Mononuclear cell (primary cell): ENCODE results near the gene POLN. TPM values are rescaled to one million over a fixed set of nuclear protein-coding genes. Genes with fewer than 3 reads are reported as not detected.
"Not testable (repeated sequence)": the region's sequence is repeated elsewhere in the genome, so short reads cannot be mapped to it uniquely, and the experiment has no call there.

Experiments
- H3K27me3 ChIP-seq: 2 replicates; pipeline ENCODE4 v1.6.0; 2011; ENCODE audit warnings: low read length, control low read depth; ENCODE audit not compliant: insufficient read depth
- H3K4me1 ChIP-seq: 2 replicates; pipeline ENCODE4 v1.5.1; 2011; ENCODE audit warnings: mild to moderate bottlenecking, low read length, control low read depth; ENCODE audit not compliant: insufficient read depth
- H3K4me3 ChIP-seq: 2 replicates; pipeline ENCODE4 v1.5.1; 2011; ENCODE audit warnings: mild to moderate bottlenecking, low read length, moderate library complexity
- H3K9me3 ChIP-seq: 2 replicates; pipeline ENCODE4 v1.5.1; 2011; ENCODE audit warnings: low read depth, mild to moderate bottlenecking, control low read depth, low read length
- total RNA-seq: library from RNA; depleted of rRNA; stranded (reverse); fragments of >200 nt; gene quantifications from one replicate; pipeline ENCODE4 v1.2.3, GENCODE V29; 2012

Gene POLN
- total RNA-seq, 1 donor, result 1.4 TPM

GRCh38 chr4:2281575-2282343 is 39.8 kb upstream of the POLN start:
- H3K27me3 ChIP-seq, result no peaks in the 10 kb centered on the region
- H3K4me3 ChIP-seq, result no peak overlapping the region
- no peaks in the 10 kb centered on the region for H3K9me3 ChIP-seq
- H3K4me1 ChIP-seq, result peaks cover 22% of the 10 kb centered on the region

DNA sequence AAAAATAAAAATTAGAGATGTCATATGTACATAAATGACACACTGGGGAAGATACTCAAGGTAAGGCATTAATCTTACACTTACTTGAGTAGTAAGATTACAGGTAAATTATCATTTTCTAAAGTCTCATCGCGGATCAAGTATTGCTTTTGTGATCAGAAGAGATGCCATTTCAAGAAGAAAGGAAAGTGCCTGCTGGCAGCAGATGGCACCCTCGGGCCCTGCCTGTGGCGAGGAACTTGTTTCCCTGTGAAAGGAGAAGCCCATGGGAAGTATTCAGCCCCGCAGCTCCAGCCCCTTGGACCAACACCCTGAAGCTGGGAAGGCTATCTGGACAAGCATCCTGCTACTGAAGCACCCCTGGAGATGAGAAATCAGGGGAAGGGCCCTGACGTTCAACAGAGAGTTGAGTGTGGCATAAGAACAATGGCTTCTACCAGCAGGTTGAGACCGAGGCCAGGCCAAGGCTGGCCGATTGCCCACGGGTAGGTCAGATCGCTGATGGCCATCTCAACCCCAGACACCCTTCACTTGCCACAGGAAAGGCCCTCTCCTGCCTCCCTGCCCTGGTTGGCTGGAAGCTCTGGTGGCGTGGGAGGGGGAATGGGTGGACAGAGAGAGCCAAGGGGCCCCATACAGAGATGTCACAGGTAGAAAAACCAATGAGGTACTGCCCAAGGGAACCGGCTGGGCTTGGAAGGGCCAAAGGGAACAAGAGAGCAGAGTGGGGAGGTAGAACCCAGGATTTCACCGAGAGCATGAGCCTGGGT is 38.8 kb upstream of the POLN start:
- H3K27me3 ChIP-seq, result no peaks in the 10 kb centered on the region
- peaks cover 22% of the 10 kb centered on the region for H3K4me1 ChIP-seq
- H3K9me3 ChIP-seq, result no peaks in the 10 kb centered on the region
- H3K4me3 ChIP-seq, result no peak overlapping the region

DNA sequence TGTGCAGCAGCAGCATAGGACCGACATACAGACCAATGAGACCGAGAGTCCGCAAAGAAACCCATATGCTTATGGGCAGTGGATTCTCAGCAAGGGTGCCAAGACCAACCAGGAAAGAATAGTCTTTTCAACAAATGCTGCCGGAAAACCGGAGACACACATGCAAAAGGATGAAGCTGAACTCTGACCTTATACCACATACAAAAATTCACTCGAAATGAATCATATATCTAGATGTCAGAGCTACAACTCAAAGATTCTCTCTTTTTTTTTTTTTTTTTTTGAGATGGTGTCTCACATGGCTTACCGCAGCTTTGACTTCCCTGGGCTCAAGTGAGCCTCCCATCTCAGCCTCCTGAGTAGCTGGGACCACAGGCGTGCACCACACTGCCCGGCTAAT is 36.0 kb upstream of the POLN start:
- Histone ChIP-seq H3K27me3 (no peaks in the 10 kb centered on the region), H3K9me3 (no peaks in the 10 kb centered on the region), H3K4me3 (no peak overlapping the region), H3K4me1 (peaks cover 22% of the 10 kb centered on the region)

DNA sequence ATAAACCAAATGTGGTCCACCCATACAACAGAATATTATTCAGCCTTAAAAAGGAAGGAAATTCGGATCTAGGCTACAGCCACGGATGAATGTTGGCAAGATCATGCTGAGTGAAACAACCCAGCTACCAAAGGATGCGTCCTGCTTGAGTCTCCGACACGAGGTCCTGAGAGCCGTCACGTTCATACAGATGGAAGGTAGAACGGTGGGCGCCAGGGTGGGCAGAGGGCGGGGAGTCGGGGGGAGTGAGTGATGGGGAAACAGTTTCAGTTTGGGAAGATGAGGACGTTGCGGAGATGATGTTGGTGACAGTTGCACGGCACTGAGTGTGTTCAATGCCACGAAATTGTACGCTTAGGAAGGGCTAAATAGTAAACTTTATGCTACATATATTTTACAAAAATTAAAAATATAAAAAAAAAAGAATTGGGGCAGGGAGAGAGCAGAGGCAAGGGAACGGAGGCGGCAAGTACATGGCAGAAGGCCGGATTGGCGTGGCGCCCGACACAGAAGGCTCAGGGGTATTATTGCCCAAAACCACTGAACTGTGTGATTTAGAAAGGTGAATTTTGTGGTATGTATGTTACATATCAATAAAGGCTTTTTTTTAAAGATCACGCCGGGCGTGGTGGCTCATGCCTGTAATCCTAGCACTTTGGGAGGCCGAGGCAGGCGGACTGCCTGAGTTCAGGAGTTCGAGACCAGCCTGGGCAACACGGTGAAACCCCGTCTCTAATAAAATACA is 34.8 kb upstream of the POLN start:
- H3K4me3 ChIP-seq, result no peak overlapping the region
- no peaks in the 10 kb centered on the region for H3K9me3 ChIP-seq
- H3K27me3 ChIP-seq, result no peaks in the 10 kb centered on the region
- H3K4me1 ChIP-seq, result peaks cover 12% of the 10 kb centered on the region

GRCh38 chr4:2275546-2276251 is 33.8 kb upstream of the POLN start:
- Histone ChIP-seq H3K4me3 (no peak overlapping the region), H3K9me3 (no peaks in the 10 kb centered on the region), H3K27me3 (no peaks in the 10 kb centered on the region), H3K4me1 (peaks cover 2% of the 10 kb centered on the region)

DNA sequence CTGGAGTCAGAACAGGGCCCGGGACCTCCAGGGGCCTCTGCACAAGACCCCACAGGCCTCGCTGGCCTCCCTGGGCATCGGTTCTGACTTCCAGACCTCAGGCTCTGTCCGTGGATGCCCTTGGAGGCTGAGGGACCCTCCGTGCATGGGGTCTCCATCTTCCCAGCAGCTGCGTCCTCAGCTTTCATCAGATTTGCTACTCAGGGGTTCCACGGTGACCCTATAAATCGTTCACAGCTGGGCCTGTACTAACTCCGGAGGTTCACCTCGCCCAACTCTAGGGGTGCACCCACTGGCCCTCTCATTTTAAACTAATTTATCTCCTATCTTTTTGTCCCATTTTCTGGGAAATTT is 33.1 kb upstream of the POLN start:
- not testable (repeated sequence) for H3K4me3 ChIP-seq, H3K27me3 ChIP-seq, H3K9me3 ChIP-seq, H3K4me1 ChIP-seq

DNA sequence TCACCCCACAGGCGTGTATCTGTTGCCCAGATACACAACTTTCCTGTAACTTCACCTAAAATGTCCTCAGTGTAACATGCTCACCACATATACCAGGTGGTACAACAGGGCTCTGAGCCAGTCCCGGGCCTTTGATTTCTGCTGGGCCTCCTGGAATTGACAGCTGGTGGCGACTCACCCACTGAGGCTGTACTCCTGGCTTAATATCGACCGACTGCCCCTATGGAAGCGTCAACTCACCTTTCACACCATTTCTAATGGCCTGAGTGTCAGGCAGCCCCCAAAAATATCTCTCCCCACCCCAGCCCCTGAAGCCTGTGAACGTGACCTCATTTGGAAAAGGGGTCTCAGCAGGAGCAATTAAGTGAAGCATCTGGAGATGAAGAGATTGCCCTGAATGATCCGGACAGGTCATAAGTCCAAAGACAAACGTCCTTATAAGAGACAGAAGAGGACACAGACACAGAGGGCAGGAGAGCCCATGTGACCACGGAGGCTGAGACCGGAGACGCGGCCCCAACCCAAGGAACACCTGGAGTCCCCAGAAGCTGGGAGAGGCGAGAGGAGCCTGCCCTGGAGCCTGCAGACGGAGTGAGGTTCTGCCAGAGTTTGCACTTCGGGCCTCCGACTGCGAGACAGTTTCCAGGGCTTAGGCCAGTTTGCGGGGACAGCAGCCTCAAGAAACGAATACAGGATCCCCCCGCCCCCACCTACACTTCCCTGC is 32.6 kb upstream of the POLN start:
- H3K4me3 ChIP-seq, result no peak overlapping the region
- no peaks in the 10 kb centered on the region for H3K9me3 ChIP-seq
- no peaks in the 10 kb centered on the region for H3K4me1 ChIP-seq
- no peaks in the 10 kb centered on the region for H3K27me3 ChIP-seq

GRCh38 chr4:2273657-2274319 is 31.9 kb upstream of the POLN start:
- Histone ChIP-seq H3K9me3 (no peaks in the 10 kb centered on the region), H3K27me3 (no peaks in the 10 kb centered on the region), H3K4me1 (no peaks in the 10 kb centered on the region), H3K4me3 (no peak overlapping the region)

DNA sequence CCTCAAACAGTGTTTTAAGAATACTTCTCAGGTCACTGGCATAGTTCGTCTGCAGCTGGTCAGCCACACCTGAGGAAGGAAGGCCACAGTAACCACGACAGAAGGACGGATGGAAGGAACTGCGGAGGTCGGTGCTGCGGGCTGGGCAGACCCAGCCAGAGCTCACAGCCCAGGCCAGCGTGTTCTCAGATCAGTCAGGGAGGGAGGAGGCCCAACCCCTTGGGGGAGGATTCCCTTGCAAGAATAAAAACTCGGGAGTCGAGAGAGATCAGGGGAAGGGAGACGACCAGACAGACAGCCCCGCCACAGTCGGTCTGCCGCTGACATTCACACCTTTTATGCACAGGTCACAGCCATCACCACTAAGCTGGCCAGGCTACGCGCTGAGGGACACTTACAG is 31.3 kb upstream of the POLN start:
- H3K27me3 ChIP-seq, result no peaks in the 10 kb centered on the region
- H3K9me3 ChIP-seq, result no peaks in the 10 kb centered on the region
- no peaks in the 10 kb centered on the region for H3K4me1 ChIP-seq
- no peak overlapping the region for H3K4me3 ChIP-seq

DNA sequence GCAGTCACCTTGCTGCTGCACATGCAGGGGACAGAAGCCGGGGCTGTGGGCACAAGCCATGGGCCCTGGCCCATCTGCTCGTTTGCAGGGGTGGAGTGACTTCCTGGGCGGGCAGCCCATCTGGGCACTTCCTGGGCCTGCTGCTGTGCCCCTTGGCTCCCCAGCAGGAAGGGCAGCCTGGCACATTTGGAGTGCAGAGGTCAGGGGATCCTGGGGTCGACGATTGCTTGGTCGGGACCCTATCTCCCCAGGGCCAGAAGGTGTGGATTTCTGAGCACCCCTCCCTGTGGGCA is 30.9 kb upstream of the POLN start:
- H3K4me3 ChIP-seq, result no peak overlapping the region
- no peaks in the 10 kb centered on the region for H3K27me3 ChIP-seq
- no peaks in the 10 kb centered on the region for H3K4me1 ChIP-seq

DNA sequence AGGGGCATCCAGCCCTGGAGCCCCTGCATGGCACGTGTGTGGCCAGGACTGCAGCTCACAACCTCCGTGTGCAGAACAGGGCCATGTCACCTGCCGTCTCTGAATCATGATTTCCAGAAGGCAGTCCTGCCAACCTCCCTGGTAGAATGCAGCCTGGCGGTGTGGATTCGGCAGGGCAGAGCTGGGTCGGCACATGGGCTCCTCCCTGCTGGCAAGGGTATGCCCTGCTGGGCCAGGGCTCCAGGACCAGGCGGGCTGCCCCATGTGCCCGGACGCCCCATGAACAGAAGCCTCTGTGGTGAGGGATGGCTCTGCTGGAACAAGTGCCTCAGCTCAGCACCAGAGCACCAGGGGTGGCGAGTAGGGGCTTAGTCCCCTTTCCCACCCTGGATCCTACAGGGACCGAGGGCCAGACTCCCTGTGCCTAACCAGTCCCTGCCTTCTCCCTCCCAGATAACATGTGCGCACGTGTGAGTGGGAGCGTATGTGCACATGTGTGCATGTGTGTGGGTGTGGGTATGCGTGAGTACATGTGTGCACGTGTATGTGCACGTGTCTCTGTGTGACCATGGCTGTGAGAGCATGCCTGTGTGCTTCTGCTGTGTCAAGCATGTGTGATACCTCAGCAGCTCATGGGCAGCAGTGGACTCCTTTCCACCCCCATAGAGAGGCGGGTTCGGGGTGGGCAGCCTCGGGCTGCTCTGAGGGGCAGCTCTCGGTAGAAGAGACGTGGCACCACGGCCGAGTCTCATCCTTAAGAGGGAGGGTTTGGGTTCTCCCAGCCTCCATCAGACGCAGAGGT is 30.3 kb upstream of the POLN start:
- Histone ChIP-seq H3K27me3 (no peaks in the 10 kb centered on the region), H3K4me3 (no peak overlapping the region), H3K9me3 (no peaks in the 10 kb centered on the region), H3K4me1 (no peaks in the 10 kb centered on the region)

More for the DNA sequence above, 30.9 kb upstream of the POLN start:
- no peaks in the 10 kb centered on the region for H3K9me3 ChIP-seq

DNA sequence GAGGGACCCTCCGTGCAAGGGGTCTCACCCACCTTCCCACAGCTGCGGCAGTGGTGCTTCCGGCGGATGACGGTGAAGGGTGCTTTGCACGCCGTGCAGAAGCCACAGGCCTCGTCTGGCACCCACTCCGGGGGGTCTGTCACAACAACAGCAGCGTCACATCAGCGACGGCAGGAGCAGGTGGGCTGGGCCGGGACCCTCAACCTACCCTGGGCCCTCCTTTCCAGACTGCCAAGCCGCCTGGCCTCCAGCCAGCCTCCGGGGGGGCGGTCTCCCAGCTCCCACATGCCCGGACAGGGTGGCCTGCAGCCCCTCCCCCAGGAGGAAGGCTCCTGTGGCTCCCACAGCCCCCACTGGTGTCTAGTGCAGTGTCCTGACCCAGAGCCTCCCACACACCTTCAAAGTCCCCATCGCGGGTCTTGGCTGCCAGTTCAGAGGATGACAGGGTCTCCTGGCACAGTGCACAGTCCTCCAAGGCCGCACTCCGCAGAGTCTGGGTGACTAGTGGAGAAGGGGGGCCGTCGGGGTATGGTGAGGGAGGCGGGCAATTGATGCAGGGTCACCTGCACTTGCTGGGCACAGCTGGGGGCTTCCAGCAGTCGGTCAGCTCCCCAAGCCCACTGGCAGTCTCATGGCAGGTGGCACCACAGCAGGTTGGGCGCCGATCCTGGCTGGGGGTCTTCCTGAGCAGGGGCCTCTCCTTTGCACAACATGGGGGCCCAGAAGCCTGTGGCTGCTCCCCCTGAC is 29.5 kb upstream of the POLN start:
- no peaks in the 10 kb centered on the region for H3K9me3 ChIP-seq
- no peak overlapping the region for H3K4me3 ChIP-seq
- no peaks in the 10 kb centered on the region for H3K27me3 ChIP-seq
- no peaks in the 10 kb centered on the region for H3K4me1 ChIP-seq
